K562 (cell line): Measurements from ENCODE around the gene SMG1. TPM values are rescaled to one million over a fixed set of nuclear protein-coding genes. Genes with fewer than 3 reads are reported as not detected.

ENCODE experiments used
- ATAC-seq: fragments of 200-7000 bp; cut with Tn5 transposase; 3 replicates; pipeline ENCODE4 v1.9.1; 2020; ENCODE audit warnings: moderate library complexity
- BruUV-seq: library from RNA; stranded (reverse); fragments of 400-500 nt; replicated peaks from 2 replicates; lab custom pipeline; 2021; lab: Mats Ljungman, UMichigan
- CTCF ChIA-PET: fragments of 300-600 bp; formaldehyde crosslinking; extraction: SDS; loops from one replicate; lab custom pipeline; 2021; ENCODE audit warnings: low intra/inter-chr PET ratio; lab: Yijun Ruan, JAX
- POLR2A ChIA-PET: fragments of 300-600, 350-650 bp; sonication (Branson Sonifier 250); formaldehyde crosslinking; extraction: SDS; loops from one replicate; lab custom pipeline; 2021; ENCODE audit warnings: antibody characterized with exemption, inconsistent platforms; lab: Yijun Ruan, JAX
- DNase-seq, 4 experiments: peaks; one replicate each; pipeline versions ENCODE4 v3.0.0 to v3.0.0-alpha.2; 2011 to 2018; ENCODE audit warnings: low spot score in 3 of 4, mixed read lengths in 3 of 4; ENCODE audit errors: extremely low read depth in 1 of 4
- FAIRE-seq: peaks from 2 replicates; lab custom pipeline; 2011; peaks lifted over from hg19 to GRCh38; lab: Jason Lieb, UNC
- H2AFZ ChIP-seq: 2 replicates; pipeline ENCODE4 v1.6.0; 2011; ENCODE audit warnings: low read depth, low read length, control low read depth, inconsistent platforms
- H3K27ac ChIP-seq: fragments of 200-600 bp; 3 replicates; pipeline ENCODE4 v1.8.0; 2011; ENCODE audit warnings: low read depth, mild to moderate bottlenecking, control low read depth, inconsistent platforms, low read length, moderate library complexity, mixed read lengths; ENCODE audit errors: extremely low read depth
- H3K27me3 ChIP-seq, 2 experiments: fragments of 300-600 bp in 1 of 2; 2 replicates in 1 of 2; 3 replicates in 1 of 2; pipeline versions ENCODE4 v1.6.0 to v1.8.0; 2011; ENCODE audit warnings: inconsistent platforms in 2 of 2, low read length in 2 of 2, mild to moderate bottlenecking in 1 of 2, mixed read lengths in 1 of 2, moderate library complexity in 1 of 2; ENCODE audit not compliant: control insufficient read depth in 2 of 2, insufficient read depth in 2 of 2
- H3K36me3 ChIP-seq: fragments of 300-600 bp; 3 replicates; pipeline ENCODE4 v1.8.0; 2011; ENCODE audit warnings: mild to moderate bottlenecking, low read length, inconsistent platforms; ENCODE audit not compliant: control insufficient read depth, insufficient read depth
- H3K4me1 ChIP-seq, 2 experiments: fragments of 200-600 bp in 1 of 2; replicated peaks in 1 of 2; 2 replicates in 1 of 2; 3 replicates in 1 of 2; pipeline versions ENCODE4 v1.5.1 to v1.8.0; 2011; ENCODE audit warnings: inconsistent platforms in 2 of 2, low read length in 2 of 2, mild to moderate bottlenecking in 1 of 2, mixed read lengths in 1 of 2, moderate library complexity in 1 of 2; ENCODE audit not compliant: control insufficient read depth in 2 of 2, insufficient read depth in 2 of 2
- H3K4me2 ChIP-seq: 2 replicates; pipeline ENCODE4 v1.6.1; 2011; ENCODE audit warnings: low read length, control low read depth, inconsistent platforms, mixed read lengths; ENCODE audit not compliant: insufficient read depth
- H3K4me3 ChIP-seq: fragments of 200-600 bp; sonication (generic), shearing (Covaris generic); 2 replicates; pipeline ENCODE4 v1.5.1; 2016; ENCODE audit warnings: control low read depth, inconsistent platforms
- H3K79me2 ChIP-seq: fragments of 200-600 bp; 3 replicates; pipeline ENCODE4 v1.8.0; 2011; ENCODE audit warnings: low read length, inconsistent platforms; ENCODE audit not compliant: control insufficient read depth, insufficient read depth
- H3K9ac ChIP-seq, 2 experiments: 2 replicates each; pipeline versions ENCODE4 v1.6.0 to v1.6.1; 2011; ENCODE audit warnings: low read depth in 2 of 2, low read length in 2 of 2, control low read depth in 1 of 2, inconsistent platforms in 1 of 2, mild to moderate bottlenecking in 1 of 2, mixed read lengths in 1 of 2; ENCODE audit not compliant: insufficient read depth in 1 of 2
- H3K9me1 ChIP-seq: one replicate; pipeline ENCODE4 v1.6.0; 2011; ENCODE audit warnings: inconsistent platforms, mild to moderate bottlenecking, low read length, moderate library complexity; ENCODE audit not compliant: control insufficient read depth, insufficient read depth
- H3K9me3 ChIP-seq: replicated peaks from 2 replicates; pipeline ENCODE4 v1.5.1; 2011; ENCODE audit warnings: low read depth, low read length, inconsistent platforms; ENCODE audit not compliant: control insufficient read depth, insufficient read depth
- H4K20me1 ChIP-seq: replicated peaks from 2 replicates; pipeline ENCODE4 v1.6.1; 2011; ENCODE audit warnings: low read length, inconsistent platforms, mixed read lengths; ENCODE audit not compliant: control insufficient read depth, insufficient read depth
- ARNT ChIP-seq, 2 experiments: fragments of 450-650 bp; IDR thresholded peaks; 2 replicates each; pipeline ENCODE4 v1.6.1; 2016; ENCODE audit warnings: mild to moderate bottlenecking in 1 of 2
- CTBP1 ChIP-seq: fragments of 450-650 bp; IDR thresholded peaks from 2 replicates; pipeline ENCODE4 v1.6.1; 2016; ENCODE audit warnings: borderline replicate concordance
- ESRRA ChIP-seq: fragments of 450-650 bp; IDR thresholded peaks from 2 replicates; pipeline ENCODE4 v1.6.1; 2014; ENCODE audit warnings: low read depth, mild to moderate bottlenecking, moderate library complexity, borderline replicate concordance
- ETV1 ChIP-seq: fragments of 450-650 bp; conservative IDR thresholded peaks from 2 replicates; pipeline ENCODE4 v1.6.1; 2016; ENCODE audit warnings: missing genetic modification characterization, control low read depth, low read depth, missing compliant biosample characterization
- ZBTB2 ChIP-seq: fragments of 450-650 bp; IDR thresholded peaks from 2 replicates; pipeline ENCODE4 v1.6.1; 2016; ENCODE audit warnings: antibody characterized with exemption
- ZNF431 ChIP-seq: sonication (generic); formaldehyde crosslinking; IDR thresholded peaks from 2 replicates; pipeline ENCODE4 v1.8.0; 2022; ENCODE audit warnings: mild to moderate bottlenecking, missing genetic modification reagents
- WGBS: fragments of 100-300 bp; shearing (Covaris generic); methylation state at CpG from one replicate; pipeline ENCODE4 v1.1.6; 2016; ENCODE audit warnings: low coverage, mixed read lengths; ENCODE audit not compliant: insufficient coverage; ENCODE audit errors: missing lambda C conversion rate; 5-methylcytosine and 5-hydroxymethylcytosine counted together
- in situ Hi-C: fragments of 300-500 bp; cut with MboI; formaldehyde crosslinking; loops from 4 replicates; pipeline ENCODE4 v1.15.0; 2018; ENCODE audit warnings: inconsistent platforms, mixed read lengths
- intact Hi-C: fragments of 100-400 bp; cut with micrococcal nuclease; formaldehyde crosslinking; loops from 2 replicates; pipeline ENCODE4 v1.14.2; 2022
- polyA plus RNA-seq, 8 experiments: library from polyadenylated mRNA; depleted of rRNA in 4 of 8; stranded (reverse) in 5 of 8; unstranded in 3 of 8; fragments of >200 nt; fragmentation: Nextera tagmentation in 2 of 8; fragmentation: Illumina TruSeq in 1 of 8; extraction: Ambion mirVana in 2 of 8; extraction: Trizol in 1 of 8; gene quantifications; 2 replicates each; pipeline versions ENCODE4 v1.2.1 to v1.2.3, GENCODE V29; 2011 to 2014; ENCODE audit warnings: inconsistent platforms in 1 of 8, missing spikeins in 1 of 8
- total RNA-seq, 7 experiments: library from RNA; depleted of rRNA in 6 of 7; stranded (reverse); fragments of >200 nt in 6 of 7; fragmentation: Illumina TruSeq in 2 of 7; extraction: Trizol in 2 of 7; gene quantifications; 2 replicates each; pipeline versions ENCODE4 v1.2.1 to v1.2.3, GENCODE V29; 2011 to 2021; ENCODE audit warnings: low replicate concordance in 1 of 7

Gene SMG1
- total and polyA plus RNA-seq, 9 of the 15 experiments (the other 6 are each of a cell fraction or from before 2014, with no cell fraction given) = 3.4 to 54.8 (median 32.0) TPM

GRCh38 chr16:18936727-18937340 is 10.6 kb upstream of the SMG1 start:
- Histone ChIP-seq H3K27me3 (peaks cover 0 to 10% of the 10 kb centered on the region in 2 experiments; a peak in 2 of 5 replicates), H3K4me1 (no peaks in the 10 kb centered on the region; a peak in 2 of 5 replicates), H3K4me2 (no peak overlapping the region), H3K9me1 (no peaks in the 10 kb centered on the region), H3K4me3 (no peak overlapping the region), H3K79me2 (no peaks in the 10 kb centered on the region), H3K36me3 (no peaks in the 10 kb centered on the region), H3K9ac (peak overlapping the region in 1 of 2 experiments; percentile 7; a peak in 1 of 4 replicates), H3K27ac (no peak overlapping the region), H4K20me1 (no peaks in the 10 kb centered on the region), H2AFZ (no peak overlapping the region), H3K9me3 (no peaks in the 10 kb centered on the region)
- ChIA-PET POLR2A (interaction anchor here (1.2 to 1.6 kb wide), 2 partner anchors 9 to 136 kb away, joined by 3 to 4 read pairs; no protein-coding TSS in a partner anchor), CTCF (no interaction called here)
- in situ Hi-C loops = no loop called here
- TF ChIP-seq ARNT (IDR thresholded peaks at IDR 0.05) (no peak), ZBTB2 (no peak), ESRRA (peak; percentile 50; the same call in 1 of the 2 replicates), ETV1 (tag) (no peak), ZNF431 (no peak), CTBP1 (peak; percentile 62)
- ATAC-seq (peak; percentile 40), FAIRE-seq (no peak), DNase-seq (no peak)
- 14% methylated on average over 7 of the region's 7 CpGs for WGBS
- intact Hi-C loops = no loop called here
- BruUV-seq = no TSS peak
